H1 (cell line): ENCODE measurements around the gene RASAL2. TPM values are rescaled to one million over a fixed set of nuclear protein-coding genes. Genes with fewer than 3 reads are reported as not detected.

Experiments used
- CHD2 ChIP-seq: IDR thresholded peaks from 2 replicates; pipeline ENCODE4 v1.6.1; 2012; ENCODE audit warnings: low read length, improper control_type of control experiment
- CHD7 ChIP-seq: fragments of 300-600 bp; sonication (generic); IDR thresholded peaks from 2 replicates; pipeline ENCODE4 v1.7.1; 2012; ENCODE audit warnings: low read length, moderate library complexity, mild to moderate bottlenecking, inconsistent platforms; ENCODE audit not compliant: insufficient replicate concordance
- JUN ChIP-seq: IDR thresholded peaks from 2 replicates; pipeline ENCODE4 v1.6.1; 2011; ENCODE audit warnings: low read depth, mild to moderate bottlenecking, improper control_type of control experiment, low read length
- KDM4A ChIP-seq: IDR thresholded peaks from one replicate; pipeline ENCODE4 v1.7.1; 2012; ENCODE audit warnings: low read depth, mild to moderate bottlenecking, moderate library complexity, low read length, inconsistent platforms; ENCODE audit not compliant: severe bottlenecking
- MAX ChIP-seq: IDR thresholded peaks from 2 replicates; pipeline ENCODE4 v1.6.1; 2012; ENCODE audit warnings: inconsistent platforms
- SIN3A ChIP-seq, 2 experiments: IDR thresholded peaks in 1 of 2; conservative IDR thresholded peaks in 1 of 2; 2 replicates each; pipeline ENCODE4 v1.6.1; 2011 to 2012; ENCODE audit warnings: low read length in 2 of 2, improper control_type of control experiment in 1 of 2, low read depth in 1 of 2, mild to moderate bottlenecking in 1 of 2
- TAF7 ChIP-seq: optimal IDR thresholded peaks from 2 replicates; pipeline ENCODE3; 2011; ENCODE audit warnings: low read depth, mild to moderate bottlenecking, inconsistent platforms, low read length, moderate library complexity, borderline replicate concordance
- TBP ChIP-seq: IDR thresholded peaks from 2 replicates; pipeline ENCODE4 v1.6.1; 2011; ENCODE audit warnings: low read depth, low read length, improper control_type of control experiment
- polyA plus RNA-seq, 7 experiments: library from polyadenylated mRNA; depleted of rRNA in 3 of 7; stranded (reverse) in 5 of 7; unstranded in 2 of 7; fragments of >200 nt in 5 of 7; fragments of 200-250 nt in 2 of 7; gene quantifications; 1 replicate in 5 of 7; 2 replicates in 1 of 7; 4 replicates in 1 of 7; pipeline versions ENCODE4 v1.2.1 to v1.2.3, GENCODE V29; 2011 to 2013; ENCODE audit warnings: missing spikeins in 2 of 7, mixed read lengths in 2 of 7
- total RNA-seq: library from RNA; stranded (reverse); fragmentation: NEBNext Ultra II Directional; extraction: Animal tissue kit (Norgen Biotek cat#: 25700); gene quantifications from 2 replicates; pipeline ENCODE4 v1.2.1, GENCODE V29; 2021

The RASAL2 gene
- total and polyA plus RNA-seq, 2 of the 8 experiments (the other 6 are each of a cell fraction or from before 2014, with no cell fraction given): 15.9 to 32.5 TPM

GRCh38 chr1:178266113-178266512 is 172.2 kb downstream of the RASAL2 start (continued):
- TF ChIP-seq MAX: no peak
- no peak for TF ChIP-seq SIN3A (conservative IDR thresholded peaks at IDR 0.05 in 1 of 2, IDR thresholded peaks at IDR 0.05 in 1 of 2; ENCODE audit: low read depth in 1 of 2, low read length in 2 of 2)
- TF ChIP-seq CHD2: no peak
- no peak for TF ChIP-seq JUN
- TF ChIP-seq CHD7: no peak
- no peak for TF ChIP-seq KDM4A
- TF ChIP-seq TAF7: no peak
- TF ChIP-seq TBP: no peak
